GM12874 (cell line): ENCODE measurements around the gene CCR6.
A peak's percentile ranks its signal among the peaks of the same experiment; 100 is the strongest.

Experiments
- TF ChIP-seq, protein P1 (sequence below): IDR thresholded peaks from 2 replicates; pipeline ENCODE4 v1.5.1; 2011; ENCODE audit warnings: low read depth, mild to moderate bottlenecking, control low read depth, low read length, moderate library complexity; ENCODE audit not compliant: insufficient read depth

The CCR6 gene

DNA sequence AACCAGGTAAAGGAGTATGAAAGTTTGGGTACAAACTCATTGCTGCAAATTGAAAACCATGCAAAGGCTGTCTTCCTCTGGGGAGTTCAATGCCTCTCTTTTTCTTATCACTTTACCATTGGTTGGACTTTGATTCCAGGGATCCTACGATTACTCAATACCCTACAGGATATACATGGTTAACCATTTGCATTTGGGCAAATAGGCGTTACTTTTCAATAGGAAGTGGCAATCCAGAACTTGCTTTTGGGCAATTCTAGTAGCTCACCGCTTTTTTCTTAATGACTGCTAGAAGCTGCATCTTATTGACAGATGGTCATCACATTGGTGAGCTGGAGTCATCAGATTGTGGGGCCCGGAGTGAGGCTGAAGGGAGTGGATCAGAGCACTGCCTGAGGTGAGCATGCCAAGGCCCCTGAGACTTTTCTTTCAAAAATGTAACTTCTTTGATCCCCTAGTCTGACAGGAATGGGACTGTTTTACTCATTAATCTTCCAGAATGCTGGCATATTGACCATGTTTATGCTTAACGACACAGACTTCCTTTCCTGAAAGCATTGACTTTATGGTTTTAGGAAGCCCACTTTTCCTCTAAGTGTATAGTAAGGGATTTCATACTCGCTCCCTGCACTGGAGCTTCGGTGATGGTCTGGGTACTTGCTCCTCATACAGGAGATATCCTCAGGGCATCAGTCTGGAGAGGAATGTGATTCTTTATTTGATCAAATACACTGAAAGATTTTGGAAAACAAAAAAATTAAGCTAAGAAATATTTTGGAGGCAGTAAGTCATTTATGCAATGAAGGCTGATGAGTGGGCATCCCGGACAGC is at the start of gene CCR6:
Gene CCR6, plus strand, starts transcription at position 270 of the 831 bp plus-strand sequence. CDS start 13,039 bp downstream, outside the sequence.
- TF ChIP-seq, protein P1, sequence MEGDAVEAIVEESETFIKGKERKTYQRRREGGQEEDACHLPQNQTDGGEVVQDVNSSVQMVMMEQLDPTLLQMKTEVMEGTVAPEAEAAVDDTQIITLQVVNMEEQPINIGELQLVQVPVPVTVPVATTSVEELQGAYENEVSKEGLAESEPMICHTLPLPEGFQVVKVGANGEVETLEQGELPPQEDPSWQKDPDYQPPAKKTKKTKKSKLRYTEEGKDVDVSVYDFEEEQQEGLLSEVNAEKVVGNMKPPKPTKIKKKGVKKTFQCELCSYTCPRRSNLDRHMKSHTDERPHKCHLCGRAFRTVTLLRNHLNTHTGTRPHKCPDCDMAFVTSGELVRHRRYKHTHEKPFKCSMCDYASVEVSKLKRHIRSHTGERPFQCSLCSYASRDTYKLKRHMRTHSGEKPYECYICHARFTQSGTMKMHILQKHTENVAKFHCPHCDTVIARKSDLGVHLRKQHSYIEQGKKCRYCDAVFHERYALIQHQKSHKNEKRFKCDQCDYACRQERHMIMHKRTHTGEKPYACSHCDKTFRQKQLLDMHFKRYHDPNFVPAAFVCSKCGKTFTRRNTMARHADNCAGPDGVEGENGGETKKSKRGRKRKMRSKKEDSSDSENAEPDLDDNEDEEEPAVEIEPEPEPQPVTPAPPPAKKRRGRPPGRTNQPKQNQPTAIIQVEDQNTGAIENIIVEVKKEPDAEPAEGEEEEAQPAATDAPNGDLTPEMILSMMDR: no peak

DNA sequence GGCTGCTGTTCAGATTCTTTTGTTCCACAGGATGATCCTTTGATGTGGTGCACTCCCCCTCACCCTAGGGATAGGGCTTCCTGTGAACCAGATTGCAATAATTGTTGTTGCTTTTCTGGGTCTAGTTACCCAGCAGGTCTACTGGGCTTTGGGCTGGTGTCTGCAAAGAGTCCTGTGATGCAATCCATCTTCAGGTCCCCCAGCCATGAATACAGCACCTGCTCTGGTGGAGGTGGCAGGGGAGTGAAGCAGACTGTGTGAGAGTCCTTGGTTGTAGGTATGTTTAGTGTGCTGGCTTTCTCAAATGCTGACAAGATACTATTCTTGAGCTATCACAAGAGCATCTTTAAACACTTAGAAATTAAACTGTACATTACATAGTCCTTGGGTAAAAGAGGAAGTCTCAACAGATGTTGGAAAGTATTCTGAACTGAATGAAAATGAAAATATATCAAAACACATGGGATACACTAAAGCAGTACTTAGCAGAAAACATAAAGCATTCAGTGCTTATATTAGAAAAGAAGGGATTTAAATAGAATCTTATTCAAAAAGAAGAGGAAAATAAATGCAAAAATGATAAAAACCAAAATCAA is 49.1 kb upstream of the CCR6 start:
- TF ChIP-seq, protein P1: no peak

DNA sequence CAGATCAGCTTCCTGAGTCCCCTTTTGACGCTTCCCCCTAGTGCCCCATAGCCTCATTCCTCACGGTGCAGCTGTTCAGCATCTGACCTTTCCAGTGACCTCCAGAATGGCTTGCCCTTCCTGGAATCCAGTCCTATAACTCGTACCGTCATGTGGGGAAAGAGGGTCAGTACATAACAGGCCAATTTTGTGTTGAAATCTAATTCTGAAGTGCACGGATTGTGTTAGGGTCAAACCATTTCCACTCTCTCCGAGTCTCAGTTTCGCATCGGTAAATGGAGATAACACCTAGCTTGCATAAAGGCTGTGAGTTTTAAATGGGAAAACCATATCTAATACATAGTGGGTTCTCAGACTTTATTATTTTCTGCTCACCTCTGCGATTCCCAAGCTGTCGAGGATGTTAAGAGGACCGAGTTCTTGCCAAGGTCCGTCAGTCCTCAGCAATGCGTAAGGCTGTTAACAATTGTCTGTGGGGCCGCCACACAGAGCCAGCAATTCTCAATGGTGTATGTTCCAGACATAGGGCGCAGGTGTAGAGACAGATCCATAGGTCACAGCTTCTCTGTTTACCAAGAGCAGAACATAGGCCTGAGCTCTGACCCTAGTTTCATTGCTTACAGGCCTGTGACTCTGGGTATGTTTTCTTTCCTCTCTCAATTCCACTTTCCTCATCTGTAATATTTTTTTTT is 45.5 kb upstream of the CCR6 start:
- TF ChIP-seq, protein P1: no peak

DNA sequence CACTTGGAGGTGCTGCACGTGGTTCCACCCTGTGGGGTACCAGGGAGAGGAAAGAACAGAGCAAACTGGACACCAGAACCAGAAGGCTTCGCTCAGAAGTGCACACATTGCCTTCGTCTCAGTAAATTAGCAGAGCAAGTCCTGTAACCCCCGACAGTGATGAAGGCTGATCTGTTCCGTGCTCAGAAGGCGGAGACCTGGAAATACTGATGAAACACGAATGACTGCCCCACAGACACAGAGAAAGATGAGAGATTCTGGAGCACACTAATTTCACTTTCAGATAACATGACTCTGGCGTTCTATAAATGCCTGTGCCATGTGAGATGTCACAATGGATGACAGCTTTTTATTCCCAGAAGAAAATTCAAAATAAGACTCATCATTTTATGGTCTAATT is 44.2 kb upstream of the CCR6 start:
- TF ChIP-seq, protein P1: no peak

DNA sequence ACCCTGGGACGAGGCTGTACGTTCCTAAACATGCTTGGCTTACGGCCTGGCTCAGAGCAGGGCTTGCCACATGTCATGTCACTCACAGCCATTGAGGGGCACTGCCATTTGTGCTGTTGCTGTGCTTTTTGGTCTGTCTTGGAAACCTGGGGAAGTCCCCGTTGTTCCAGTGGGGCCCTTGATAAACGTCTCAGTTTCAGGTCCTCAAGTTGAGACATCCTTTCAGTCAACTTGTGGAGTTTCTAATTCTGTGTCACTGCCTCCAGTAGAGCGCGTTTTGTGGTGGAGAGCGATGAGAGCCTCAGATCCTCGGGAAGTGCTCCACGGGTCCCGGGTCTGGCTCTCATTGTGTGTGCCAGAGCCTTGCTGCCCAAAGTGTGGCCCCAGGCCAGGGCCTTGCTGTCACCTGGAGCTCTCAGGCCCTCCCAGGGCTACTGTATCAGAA is 43.0 kb upstream of the CCR6 start:
- TF ChIP-seq, protein P1: peak; percentile 67

DNA sequence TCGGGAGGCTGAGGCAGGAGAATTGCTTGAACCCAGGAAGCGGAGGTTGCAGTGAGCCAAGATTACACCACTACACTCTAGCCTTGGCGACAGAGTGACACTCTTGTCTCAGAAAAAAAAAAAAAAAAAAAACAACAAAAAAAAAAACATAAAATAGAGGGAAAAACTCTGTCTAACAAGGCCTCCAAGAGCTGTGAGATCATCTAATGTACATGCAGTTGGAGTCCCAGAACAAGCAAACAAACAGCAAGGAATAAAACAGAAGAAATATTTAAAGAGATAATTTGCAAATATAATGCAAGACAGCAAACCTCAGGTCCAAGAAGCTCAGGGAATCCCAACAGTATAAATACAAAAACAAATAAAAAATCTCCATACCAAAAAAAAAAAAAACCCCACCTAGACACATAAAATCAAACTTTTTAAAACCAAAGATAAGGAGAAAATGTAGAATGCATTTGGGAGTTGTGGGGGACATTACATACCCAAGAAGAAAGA is 35.0 kb upstream of the CCR6 start:
- TF ChIP-seq, protein P1: no peak
